WERI-Rb-1 (cell line): ENCODE results near the gene LRRC3C.
A peak's percentile ranks its signal among the peaks of the same experiment; 100 is the strongest.

Experiments
- DNase-seq: peaks from one replicate; pipeline ENCODE4 v3.0.0-alpha.2; 2020
- H3K27ac ChIP-seq: fragments of 250-450 bp; sonication (Bioruptor Pico); 2 replicates; pipeline ENCODE4 v1.5.1; 2020; ENCODE audit warnings: mild to moderate bottlenecking, moderate library complexity
- H3K27me3 ChIP-seq: fragments of 250-450 bp; sonication (Bioruptor Pico); 2 replicates; pipeline ENCODE4 v1.5.1; 2021; ENCODE audit warnings: mild to moderate bottlenecking, low read depth, moderate library complexity; ENCODE audit not compliant: insufficient read depth, severe bottlenecking
- H3K36me3 ChIP-seq: fragments of 250-450 bp; sonication (Bioruptor Pico); 2 replicates; pipeline ENCODE4 v1.5.1; 2020; ENCODE audit warnings: mild to moderate bottlenecking, moderate library complexity
- H3K4me3 ChIP-seq: 2 replicates; pipeline ENCODE4 v1.5.1; 2011; ENCODE audit warnings: low read depth, mild to moderate bottlenecking, control low read depth, low read length
- H3K9me3 ChIP-seq: fragments of 250-450 bp; sonication (Bioruptor Pico); 2 replicates; pipeline ENCODE4 v1.5.1; 2021; ENCODE audit warnings: mild to moderate bottlenecking, moderate library complexity; ENCODE audit not compliant: severe bottlenecking
- TF ChIP-seq, protein P1 (sequence below): IDR thresholded peaks from 2 replicates; pipeline ENCODE4 v1.5.1; 2011; ENCODE audit warnings: low read depth, mild to moderate bottlenecking, control low read depth, inconsistent platforms, low read length

LRRC3C gene

DNA sequence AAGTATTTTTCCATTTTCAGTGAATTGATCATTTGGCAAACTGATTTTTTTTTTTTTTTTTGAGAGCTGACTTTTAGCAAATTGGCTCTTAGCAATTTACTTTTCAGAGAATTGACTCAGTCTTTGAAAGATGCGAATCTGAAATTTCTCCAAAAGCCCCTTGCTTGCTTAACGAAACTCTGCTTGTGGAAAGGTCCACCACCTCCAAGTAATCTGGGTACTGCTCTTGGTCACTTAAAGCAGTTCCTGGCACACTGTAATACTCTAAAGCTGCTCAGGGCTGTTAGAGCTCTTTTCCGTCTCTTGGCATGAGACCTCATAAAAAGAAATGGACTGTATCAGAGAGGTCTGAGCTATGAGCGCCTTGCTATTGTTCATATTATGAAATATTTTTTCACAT lies 12.0 kb upstream of the LRRC3C start:
- Histone ChIP-seq H3K27ac (no peak overlapping the region), H3K36me3 (peaks cover 18% of the 10 kb centered on the region), H3K4me3 (no peak overlapping the region), H3K9me3 (no peaks in the 10 kb centered on the region), H3K27me3 (no peaks in the 10 kb centered on the region)
- DNase-seq = no peak
- TF ChIP-seq, protein P1, sequence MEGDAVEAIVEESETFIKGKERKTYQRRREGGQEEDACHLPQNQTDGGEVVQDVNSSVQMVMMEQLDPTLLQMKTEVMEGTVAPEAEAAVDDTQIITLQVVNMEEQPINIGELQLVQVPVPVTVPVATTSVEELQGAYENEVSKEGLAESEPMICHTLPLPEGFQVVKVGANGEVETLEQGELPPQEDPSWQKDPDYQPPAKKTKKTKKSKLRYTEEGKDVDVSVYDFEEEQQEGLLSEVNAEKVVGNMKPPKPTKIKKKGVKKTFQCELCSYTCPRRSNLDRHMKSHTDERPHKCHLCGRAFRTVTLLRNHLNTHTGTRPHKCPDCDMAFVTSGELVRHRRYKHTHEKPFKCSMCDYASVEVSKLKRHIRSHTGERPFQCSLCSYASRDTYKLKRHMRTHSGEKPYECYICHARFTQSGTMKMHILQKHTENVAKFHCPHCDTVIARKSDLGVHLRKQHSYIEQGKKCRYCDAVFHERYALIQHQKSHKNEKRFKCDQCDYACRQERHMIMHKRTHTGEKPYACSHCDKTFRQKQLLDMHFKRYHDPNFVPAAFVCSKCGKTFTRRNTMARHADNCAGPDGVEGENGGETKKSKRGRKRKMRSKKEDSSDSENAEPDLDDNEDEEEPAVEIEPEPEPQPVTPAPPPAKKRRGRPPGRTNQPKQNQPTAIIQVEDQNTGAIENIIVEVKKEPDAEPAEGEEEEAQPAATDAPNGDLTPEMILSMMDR = no peak

DNA sequence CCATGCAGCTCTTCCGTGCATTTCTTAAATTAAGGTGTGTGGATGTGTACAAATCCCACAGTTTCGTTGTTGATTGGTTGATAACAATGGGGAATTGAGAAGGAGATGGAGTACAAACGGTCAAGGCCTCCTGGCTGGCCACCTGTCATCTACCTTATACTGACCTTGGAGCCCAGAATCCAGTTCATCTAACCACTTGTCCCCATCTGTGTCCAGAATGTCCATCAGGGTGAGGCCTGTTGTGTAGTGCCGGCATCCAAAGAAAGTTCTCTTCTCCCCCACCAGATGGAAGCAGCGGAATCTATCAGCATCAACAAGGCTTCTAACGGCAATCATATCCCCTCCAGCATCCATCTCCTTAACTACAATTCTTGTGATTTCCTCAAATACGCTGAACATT lies 10.6 kb upstream of the LRRC3C start:
- H3K36me3 ChIP-seq = peaks cover 27% of the 10 kb centered on the region
- TF ChIP-seq, protein P1 = peak; percentile 42; the same call in 1 of the 2 replicates

DNA sequence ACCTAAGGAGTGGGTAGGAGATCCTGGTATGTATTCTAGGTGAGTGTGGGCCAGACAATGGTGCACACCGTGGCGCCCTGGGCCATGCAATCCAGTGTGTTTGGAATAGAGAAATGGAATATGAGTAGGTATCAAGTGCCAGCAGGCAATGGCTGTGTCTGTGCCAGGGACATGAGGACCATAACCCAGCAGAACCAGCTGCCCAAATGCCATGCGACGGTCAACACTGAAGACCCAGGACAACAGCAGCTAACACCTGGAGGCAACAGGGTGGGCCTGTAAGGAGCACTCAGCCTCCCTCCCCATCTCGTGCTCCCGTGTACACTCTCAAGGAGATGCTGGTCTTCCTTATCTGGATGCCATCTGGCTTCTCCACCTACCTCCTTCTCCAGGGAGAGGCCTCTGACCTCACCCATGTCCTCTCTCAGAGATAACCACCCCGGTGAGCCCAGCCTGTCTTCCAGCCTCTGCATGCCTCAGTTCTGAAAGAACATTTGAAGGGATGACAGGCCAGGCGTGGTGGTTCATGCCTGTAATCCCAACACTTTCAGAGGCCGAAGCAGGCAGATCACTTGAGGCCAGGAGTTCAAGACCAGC lies 8.3 kb upstream of the LRRC3C start:
- TF ChIP-seq, protein P1 = no peak
- Histone ChIP-seq H3K27me3 (no peaks in the 10 kb centered on the region), H3K4me3 (no peak overlapping the region), H3K27ac (no peak overlapping the region), H3K9me3 (no peaks in the 10 kb centered on the region), H3K36me3 (peaks cover 42% of the 10 kb centered on the region)
- no peak for DNase-seq

More for the DNA sequence above, 10.6 kb upstream of the LRRC3C start:
- no peaks in the 10 kb centered on the region for H3K9me3 ChIP-seq
- DNase-seq = peak; percentile 41
- H3K27ac ChIP-seq = no peak overlapping the region
- no peaks in the 10 kb centered on the region for H3K27me3 ChIP-seq
- no peak overlapping the region for H3K4me3 ChIP-seq

DNA sequence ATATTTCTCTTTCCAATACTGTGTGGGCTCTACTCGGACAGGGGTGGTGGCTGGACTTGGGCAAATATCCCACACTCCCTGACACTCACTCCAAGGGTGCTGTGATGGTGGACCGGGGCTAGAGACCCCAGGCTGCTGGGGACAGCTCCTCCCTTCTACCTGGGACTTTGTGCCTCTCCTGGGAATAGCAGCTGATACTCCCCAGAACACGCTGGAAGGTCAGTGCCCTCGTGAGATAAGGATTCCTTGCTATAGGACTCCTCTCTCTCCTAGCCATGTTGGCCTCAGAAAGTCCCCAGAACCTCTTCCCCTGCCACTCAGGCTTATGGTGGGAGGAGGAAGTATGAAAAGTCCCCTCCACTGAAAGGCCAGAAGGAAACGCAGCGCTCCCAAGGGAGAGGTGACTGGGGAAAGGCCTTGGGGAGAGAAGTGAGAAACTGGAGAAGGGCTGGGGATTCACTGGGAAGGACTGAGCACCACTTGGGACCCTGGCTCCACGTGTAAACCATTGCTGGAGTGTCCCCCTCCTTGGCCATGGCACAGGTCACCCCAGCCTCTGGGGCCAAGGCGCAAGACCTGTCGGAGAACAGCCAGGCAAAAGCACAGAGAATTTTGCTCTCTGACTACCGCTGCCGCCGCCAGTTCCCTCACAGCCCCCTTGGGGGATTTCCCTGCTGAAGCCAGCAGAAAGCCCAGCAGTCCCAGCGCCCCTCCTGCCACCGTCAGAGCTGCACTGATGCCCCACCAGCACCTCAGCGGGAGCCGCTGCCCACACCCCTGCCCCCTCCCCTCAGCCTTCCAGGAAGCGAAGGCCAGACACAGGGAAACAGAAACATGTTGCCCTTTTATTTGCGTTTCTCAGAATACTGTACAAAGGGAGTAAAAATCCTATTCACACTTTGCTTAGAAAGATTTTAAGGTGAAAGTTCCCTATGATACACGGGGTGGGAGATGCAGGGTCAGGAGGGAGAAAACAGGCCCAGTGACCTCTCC lies 7.0 kb upstream of the LRRC3C start:
- H3K36me3 ChIP-seq = peaks cover 42% of the 10 kb centered on the region
- no peak overlapping the region for H3K4me3 ChIP-seq

DNA sequence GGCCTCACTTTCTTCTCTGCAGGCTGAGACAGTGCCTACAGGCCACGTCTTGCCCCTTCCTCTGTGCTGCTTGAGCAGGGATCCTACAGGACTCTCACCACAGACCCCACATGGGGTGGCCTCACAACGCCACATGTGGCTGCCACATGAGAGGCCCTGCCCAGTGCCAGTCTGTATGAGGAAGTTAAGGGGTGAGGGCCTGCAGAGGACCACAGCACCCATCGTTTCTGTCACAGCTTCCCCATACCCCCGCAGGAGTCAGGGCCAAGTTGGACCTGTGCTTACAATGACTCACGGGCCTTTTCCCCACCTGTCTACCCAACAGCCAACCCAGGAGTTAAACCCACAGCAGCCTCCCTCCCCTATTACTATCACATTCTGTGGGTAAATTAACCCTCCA lies 6.2 kb upstream of the LRRC3C start:
- H3K4me3 ChIP-seq = no peak overlapping the region
- H3K9me3 ChIP-seq = no peaks in the 10 kb centered on the region
- no peak overlapping the region for H3K27ac ChIP-seq
- TF ChIP-seq, protein P1 = no peak
- H3K36me3 ChIP-seq = peaks cover 42% of the 10 kb centered on the region
- DNase-seq = no peak
- no peaks in the 10 kb centered on the region for H3K27me3 ChIP-seq

More for the DNA sequence above, 7.0 kb upstream of the LRRC3C start:
- H3K27me3 ChIP-seq = no peaks in the 10 kb centered on the region
- H3K9me3 ChIP-seq = no peaks in the 10 kb centered on the region
- TF ChIP-seq, protein P1 = no peak
- H3K27ac ChIP-seq = no peak overlapping the region
- no peak for DNase-seq
